Dermis lymphatic vessel endothelial cell (primary cell): ENCODE data around the gene IL18R1. TPM values are rescaled to one million over a fixed set of nuclear protein-coding genes. Genes with fewer than 3 reads are reported as not detected.

ENCODE experiments used
- total RNA-seq: library from RNA; depleted of rRNA; stranded (reverse); fragments of >200 nt; gene quantifications from 2 replicates; pipeline ENCODE4 v1.2.1, GENCODE V29; 2014

The IL18R1 gene
- total RNA-seq: under 0.01 and 0.43 TPM in 2 replicates

GRCh38 chr2:102355526-102356380 is at the start of gene IL18R1:
Gene IL18R1 (plus strand): TSS chr2:102355796. CDS start chr2:102362661, 6,865 bp downstream.

GRCh38 chr2:102310964-102311640 is 44.5 kb upstream of the IL18R1 start, which contains the start of gene IL1RL1:
Gene IL1RL1 (plus strand): TSS chr2:102311563. CDS start chr2:102338265, 26,702 bp downstream.

GRCh38 chr2:102422910-102423309 is 67.3 kb downstream of the IL18R1 start, which contains the start of gene IL18RAP:
Gene IL18RAP (plus strand): TSS chr2:102423160. CDS start chr2:102423278, 118 bp downstream.

Other genes starting within 250 kb of the IL18R1 start
- gene IL1R1, start 213.1 kb upstream of the IL18R1 start, total RNA-seq: 40.5 and 49.8 TPM in 2 replicates
- gene IL1RL2, start 168.8 kb upstream of the IL18R1 start, total RNA-seq: 0.09 and 0.22 TPM in 2 replicates
- gene IL1RL1, start 44.2 kb upstream of the IL18R1 start, total RNA-seq: under 0.01 and 0.09 TPM in 2 replicates
- not detected in 2 replicates for gene IL18RAP, start 67.4 kb downstream of the IL18R1 start, total RNA-seq
- gene SLC9A4, start 117.4 kb downstream of the IL18R1 start, total RNA-seq: not detected in 2 replicates